Endometrium (tissue), 2 donors: ENCODE results near the gene MFSD8.
"Not testable (repeated sequence)": the region's sequence is repeated elsewhere in the genome, so short reads cannot be mapped to it uniquely, and the experiment has no call there.

ENCODE experiments used
- FAIRE-seq: peaks from 2 replicates; lab custom pipeline; 2012; peaks lifted over from hg19 to GRCh38; lab: Jason Lieb, UNC
- donor health status: control.
- donor health status: control.

MFSD8 gene

GRCh38 chr4:127965062-127965802 lies at the start of gene MFSD8, which contains the start of gene ABHD18:
Gene MFSD8 (minus strand): TSS chr4:127965173. CDS start chr4:127965133, 40 bp downstream.
Gene ABHD18 (plus strand): TSS chr4:127965406. CDS start chr4:127982956, 17,550 bp downstream.
- FAIRE-seq: peak; percentile 78

- FAIRE-seq: no peak
Measured at GRCh38 chr4:128009428-128009827, 44.5 kb upstream of the MFSD8 start.

GRCh38 chr4:128006592-128006991 lies 41.6 kb upstream of the MFSD8 start:
- no peak for FAIRE-seq

GRCh38 chr4:127997534-127998388 lies 32.8 kb upstream of the MFSD8 start:
- no peak for FAIRE-seq

- FAIRE-seq: not testable (repeated sequence)
Measured at GRCh38 chr4:127996521-127996920, 31.5 kb upstream of the MFSD8 start.

- FAIRE-seq: no peak
Measured at GRCh38 chr4:127995776-127996175, 30.8 kb upstream of the MFSD8 start.

GRCh38 chr4:127993151-127993550 lies 28.2 kb upstream of the MFSD8 start:
- FAIRE-seq: no peak

- FAIRE-seq: no peak
Measured at GRCh38 chr4:127988638-127989037, 23.7 kb upstream of the MFSD8 start.

- FAIRE-seq: no peak
Measured at GRCh38 chr4:127985989-127986388, 21.0 kb upstream of the MFSD8 start.

- no peak for FAIRE-seq
Measured at GRCh38 chr4:127982445-127982844, 17.5 kb upstream of the MFSD8 start.

- FAIRE-seq: no peak
Measured at GRCh38 chr4:127978930-127979329, 14.0 kb upstream of the MFSD8 start.

GRCh38 chr4:127975121-127975770 lies 10.3 kb upstream of the MFSD8 start:
- no peak for FAIRE-seq

GRCh38 chr4:127970925-127971324 lies 6.0 kb upstream of the MFSD8 start:
- not testable (repeated sequence) for FAIRE-seq

- no peak for FAIRE-seq
Measured at GRCh38 chr4:127968586-127968985, 3.6 kb upstream of the MFSD8 start.

GRCh38 chr4:127967141-127967775 lies 2.3 kb upstream of the MFSD8 start:
- no peak for FAIRE-seq

GRCh38 chr4:127965803-127966175 lies 816 bp upstream of the MFSD8 start:
- FAIRE-seq: no peak

- FAIRE-seq: not testable (repeated sequence)
Measured at GRCh38 chr4:127964426-127965061, 429 bp downstream of the MFSD8 start.

- FAIRE-seq: not testable (repeated sequence)
Measured at GRCh38 chr4:127963633-127964398, 1.2 kb downstream of the MFSD8 start.

- no peak for FAIRE-seq
Measured at GRCh38 chr4:127959794-127960193, 5.2 kb downstream of the MFSD8 start.

GRCh38 chr4:127957105-127957504 lies 7.9 kb downstream of the MFSD8 start:
- FAIRE-seq: no peak

GRCh38 chr4:127936974-127937373 lies 28.0 kb downstream of the MFSD8 start:
- FAIRE-seq: no peak
